ENCODE measurements around the gene FAM83G.
A peak's percentile ranks its signal among the peaks of the same experiment; 100 is the strongest.
"Not testable (repeated sequence)": the region's sequence is repeated elsewhere in the genome, so short reads cannot be mapped to it uniquely, and the experiment has no call there.

Gene FAM83G, protein sequence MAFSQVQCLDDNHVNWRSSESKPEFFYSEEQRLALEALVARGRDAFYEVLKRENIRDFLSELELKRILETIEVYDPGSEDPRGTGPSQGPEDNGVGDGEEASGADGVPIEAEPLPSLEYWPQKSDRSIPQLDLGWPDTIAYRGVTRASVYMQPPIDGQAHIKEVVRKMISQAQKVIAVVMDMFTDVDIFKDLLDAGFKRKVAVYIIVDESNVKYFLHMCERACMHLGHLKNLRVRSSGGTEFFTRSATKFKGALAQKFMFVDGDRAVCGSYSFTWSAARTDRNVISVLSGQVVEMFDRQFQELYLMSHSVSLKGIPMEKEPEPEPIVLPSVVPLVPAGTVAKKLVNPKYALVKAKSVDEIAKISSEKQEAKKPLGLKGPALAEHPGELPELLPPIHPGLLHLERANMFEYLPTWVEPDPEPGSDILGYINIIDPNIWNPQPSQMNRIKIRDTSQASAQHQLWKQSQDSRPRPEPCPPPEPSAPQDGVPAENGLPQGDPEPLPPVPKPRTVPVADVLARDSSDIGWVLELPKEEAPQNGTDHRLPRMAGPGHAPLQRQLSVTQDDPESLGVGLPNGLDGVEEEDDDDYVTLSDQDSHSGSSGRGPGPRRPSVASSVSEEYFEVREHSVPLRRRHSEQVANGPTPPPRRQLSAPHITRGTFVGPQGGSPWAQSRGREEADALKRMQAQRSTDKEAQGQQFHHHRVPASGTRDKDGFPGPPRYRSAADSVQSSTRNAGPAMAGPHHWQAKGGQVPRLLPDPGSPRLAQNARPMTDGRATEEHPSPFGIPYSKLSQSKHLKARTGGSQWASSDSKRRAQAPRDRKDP

DNA sequence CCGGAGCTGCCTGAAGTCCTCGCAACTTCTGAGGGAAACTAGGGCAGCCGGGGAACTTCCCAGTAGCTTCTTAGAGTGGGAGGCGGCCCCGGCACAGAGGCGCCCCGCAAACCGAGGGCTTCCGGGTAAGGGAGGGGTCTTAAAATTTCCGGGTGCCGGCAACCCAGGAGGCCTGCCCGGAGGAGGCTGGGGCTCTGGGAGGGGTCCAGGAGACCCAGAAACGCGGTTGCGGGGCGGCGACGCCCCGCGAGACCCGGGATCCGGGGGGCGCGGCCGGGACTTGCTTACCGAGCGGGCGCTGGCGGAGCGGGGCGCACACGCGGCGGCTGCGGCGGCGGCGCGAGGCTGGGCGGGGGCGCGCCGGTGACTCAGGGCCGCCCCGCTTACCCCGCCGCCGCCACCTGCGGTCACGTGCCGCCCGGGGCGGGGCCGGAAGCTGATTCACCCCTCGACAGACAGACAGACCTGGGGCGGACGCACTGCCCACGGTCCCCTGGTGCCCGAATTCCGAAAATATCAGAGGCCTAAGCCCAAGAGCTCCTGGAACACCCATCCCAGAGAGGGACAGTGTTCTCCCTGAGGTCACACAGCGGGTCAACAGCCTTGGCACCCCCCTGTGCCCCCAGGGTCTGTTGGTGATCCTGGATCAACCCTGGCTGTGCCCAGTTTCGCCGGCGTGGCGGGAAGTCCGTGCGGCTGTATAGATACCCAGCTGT is at the start of gene FAM83G:
TSS of gene FAM83G (minus strand) at position 344 of the 716 bp plus-strand sequence. CDS start 723 bp downstream, outside the sequence.
- peak; percentile 85 for DNase-seq (ENCODE audit: low read depth)

DNA sequence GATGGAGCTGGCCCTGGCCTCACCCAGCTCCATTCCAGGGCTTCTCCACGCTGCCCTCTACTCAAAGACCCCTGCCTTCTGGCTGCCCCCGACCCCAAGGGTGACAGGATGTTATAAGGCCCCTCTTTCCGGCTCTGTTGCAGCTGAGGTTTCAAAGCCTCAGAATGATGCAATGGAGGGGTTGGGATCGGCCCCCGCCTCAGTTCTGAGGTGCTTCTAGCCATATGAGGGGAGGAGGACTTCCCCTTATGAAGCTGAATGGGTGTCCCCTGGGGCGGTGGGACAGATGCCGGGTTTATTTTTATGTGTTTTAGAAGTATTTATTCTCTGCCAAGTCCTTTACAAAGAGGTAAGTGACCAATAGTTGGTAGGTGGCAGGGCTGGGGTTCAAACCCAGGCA is 44.3 kb upstream of the FAM83G start:
- DNase-seq (ENCODE audit: low read depth): not testable (repeated sequence)

DNA sequence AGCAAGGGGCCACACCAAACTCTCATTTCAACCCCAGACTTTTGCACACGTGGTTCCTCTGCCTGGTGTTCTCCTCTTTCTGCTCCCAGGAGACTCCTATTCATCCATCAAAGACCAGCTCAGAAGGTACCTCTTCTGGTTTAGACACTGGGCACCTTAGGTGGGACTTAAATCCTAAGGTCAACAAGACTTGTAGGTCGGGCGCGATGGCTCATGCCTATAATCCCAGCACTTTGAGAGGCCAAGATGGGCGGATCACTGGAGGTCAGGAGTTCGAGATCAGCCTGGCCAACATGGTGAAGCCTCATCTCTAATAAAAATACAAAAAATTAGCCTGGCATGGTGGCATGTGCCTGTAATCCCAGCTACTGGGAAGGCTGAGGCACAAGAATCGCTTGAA is 42.9 kb upstream of the FAM83G start:
- DNase-seq (ENCODE audit: low read depth): not testable (repeated sequence)

DNA sequence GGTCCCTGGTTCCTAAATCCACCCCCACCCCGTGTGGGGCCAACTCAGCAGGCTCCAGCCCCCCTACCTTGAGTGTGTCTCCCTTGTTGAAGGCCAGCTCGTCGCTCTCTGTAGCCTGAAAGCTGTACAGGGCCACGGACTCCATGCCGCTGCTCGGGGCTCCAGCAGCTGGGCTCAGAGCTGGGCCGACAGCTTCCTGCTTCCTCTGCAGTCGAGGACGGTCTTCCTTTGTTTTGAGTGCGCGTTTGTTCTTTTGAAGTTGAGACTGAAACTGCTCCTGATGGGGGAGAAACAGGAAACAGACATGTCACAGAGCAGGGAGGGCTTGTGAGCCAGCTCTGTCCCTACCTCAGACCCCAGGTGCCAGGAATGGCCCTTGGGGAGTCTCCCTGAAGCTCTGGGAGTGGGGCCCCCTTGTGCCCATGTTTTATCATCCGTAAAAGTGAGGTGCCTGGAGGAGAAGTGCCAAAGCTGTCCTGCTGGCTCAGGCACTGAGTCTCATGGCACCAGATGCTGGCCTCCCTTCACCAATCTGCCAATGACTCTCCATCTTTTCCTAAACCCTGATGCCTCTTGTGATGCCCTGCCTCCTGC is 42.3 kb upstream of the FAM83G start, which contains the start of gene GRAP:
TSS of gene GRAP (minus strand) at position 176 of the 594 bp plus-strand sequence. CDS start at position 145, 31 bp downstream.
- DNase-seq (ENCODE audit: low read depth): not testable (repeated sequence)

DNA sequence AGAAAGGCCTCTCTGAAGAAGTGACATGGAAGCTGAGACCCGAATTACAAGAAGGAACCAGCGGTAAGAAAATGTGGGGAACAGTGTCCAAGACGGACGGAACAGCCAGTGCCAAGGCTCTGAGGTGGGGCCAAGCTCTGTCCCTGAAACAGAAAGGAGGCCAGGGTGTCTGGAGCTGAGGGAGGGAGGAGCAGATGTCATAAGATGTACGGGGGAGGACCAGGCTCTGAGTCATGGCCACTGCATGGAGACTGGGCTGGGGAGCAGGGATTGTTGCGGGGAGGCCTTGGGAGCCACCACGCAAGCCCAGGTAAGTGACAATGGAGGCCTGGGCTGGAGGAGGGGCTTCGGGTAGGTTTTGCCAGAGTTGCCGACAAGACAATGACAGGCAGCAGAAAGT is 40.1 kb upstream of the FAM83G start:
- not testable (repeated sequence) for DNase-seq (ENCODE audit: low read depth)

DNA sequence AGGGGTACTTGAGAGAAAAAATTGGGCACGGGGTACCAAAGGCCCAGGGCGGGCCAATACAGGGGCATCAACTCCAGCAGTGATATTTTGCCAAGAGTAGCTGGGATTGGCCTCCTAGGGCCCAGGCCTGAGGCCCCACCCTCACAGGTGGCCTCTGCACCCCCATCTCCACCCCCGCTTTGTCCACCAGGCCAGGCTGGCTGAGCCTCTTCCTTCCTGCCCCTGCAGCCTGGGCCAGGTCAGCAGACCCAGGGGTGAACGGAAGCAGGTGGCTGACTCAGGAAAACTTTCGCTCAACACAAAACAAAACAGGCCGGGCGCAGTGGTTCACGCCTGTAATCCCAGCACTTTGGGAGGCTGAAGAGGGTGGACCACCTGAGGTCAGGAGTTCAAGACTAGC is 38.5 kb upstream of the FAM83G start:
- DNase-seq (ENCODE audit: low read depth): not testable (repeated sequence)

DNA sequence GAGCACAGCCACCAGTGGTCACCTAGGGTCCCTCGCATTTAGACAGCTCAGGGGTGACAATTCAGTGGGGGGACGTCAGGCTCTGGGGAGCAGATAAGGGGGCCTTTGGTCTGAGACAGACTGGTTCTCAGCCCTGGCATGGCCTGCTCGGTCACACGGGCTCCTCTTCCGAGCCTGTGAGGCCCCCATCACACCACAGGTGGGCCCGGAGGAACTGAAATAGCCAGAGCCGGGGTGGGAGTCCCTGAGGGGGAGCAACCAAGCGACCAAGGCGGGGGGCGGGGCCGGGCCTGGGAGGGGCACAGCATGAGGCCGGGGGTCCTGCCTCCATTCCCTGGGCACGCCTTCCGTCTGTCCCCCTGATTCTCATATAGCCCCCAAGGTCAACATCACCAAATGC is 37.8 kb upstream of the FAM83G start:
- DNase-seq (ENCODE audit: low read depth): not testable (repeated sequence)

DNA sequence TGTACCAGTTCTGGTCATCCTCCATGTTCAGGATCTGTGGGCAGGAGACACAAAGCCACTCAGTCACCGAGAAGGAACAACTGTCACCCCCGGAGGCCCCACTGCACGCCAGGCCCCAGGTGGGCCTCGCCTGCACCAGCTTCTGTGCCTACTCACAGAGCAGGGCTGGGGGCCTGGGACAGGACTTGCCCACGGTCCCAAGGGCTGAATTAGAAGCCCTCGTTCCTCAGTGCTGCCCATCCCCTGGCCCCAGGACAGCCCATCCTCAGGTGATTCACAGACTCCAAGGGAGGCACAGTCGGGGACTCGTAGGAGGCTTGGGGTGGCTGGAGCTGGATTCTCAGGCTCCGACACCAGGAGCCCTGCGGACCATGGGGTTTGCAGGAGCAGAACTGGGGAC is 37.3 kb upstream of the FAM83G start:
- not testable (repeated sequence) for DNase-seq (ENCODE audit: low read depth)

DNA sequence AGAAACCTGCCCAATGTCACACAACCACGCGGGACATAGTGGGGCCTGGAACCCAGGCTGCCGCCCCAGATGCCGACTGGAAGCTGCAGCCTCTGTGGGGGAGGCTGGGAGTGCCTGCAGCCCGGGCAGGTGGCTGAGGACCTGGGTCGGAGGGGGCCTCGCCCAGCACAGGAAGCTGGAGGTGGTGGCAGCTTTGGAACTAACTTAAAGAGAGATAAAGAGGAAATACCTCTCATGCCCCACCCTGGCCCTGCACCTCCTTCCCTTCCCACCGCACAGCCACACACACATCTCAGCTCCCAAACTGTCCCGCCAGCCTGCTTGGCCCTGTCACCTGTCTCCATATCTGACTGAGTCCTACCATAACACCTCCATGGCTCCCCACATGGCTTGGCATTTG is 35.8 kb upstream of the FAM83G start:
- DNase-seq (ENCODE audit: low read depth): not testable (repeated sequence)

DNA sequence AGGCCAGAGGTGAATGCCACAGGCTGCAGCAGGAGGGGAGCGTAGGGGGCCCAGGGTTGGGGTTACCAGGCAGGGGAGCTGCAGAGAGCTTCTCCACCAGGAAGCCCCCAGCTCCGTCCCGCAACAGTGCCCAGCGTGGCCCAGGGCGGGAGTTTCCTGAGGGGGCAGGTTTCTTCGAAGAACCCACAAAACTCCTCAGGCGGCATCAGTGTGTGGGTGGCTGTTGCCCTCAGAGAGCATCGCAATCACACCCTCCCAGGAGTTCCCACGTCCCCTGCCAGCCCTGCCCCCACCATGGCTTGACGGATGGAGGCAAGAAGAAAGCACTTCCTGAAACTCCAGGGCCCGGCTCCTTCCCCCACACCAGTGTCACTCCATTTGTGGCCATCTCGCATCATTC is 34.2 kb upstream of the FAM83G start:
- DNase-seq (ENCODE audit: low read depth): not testable (repeated sequence)

DNA sequence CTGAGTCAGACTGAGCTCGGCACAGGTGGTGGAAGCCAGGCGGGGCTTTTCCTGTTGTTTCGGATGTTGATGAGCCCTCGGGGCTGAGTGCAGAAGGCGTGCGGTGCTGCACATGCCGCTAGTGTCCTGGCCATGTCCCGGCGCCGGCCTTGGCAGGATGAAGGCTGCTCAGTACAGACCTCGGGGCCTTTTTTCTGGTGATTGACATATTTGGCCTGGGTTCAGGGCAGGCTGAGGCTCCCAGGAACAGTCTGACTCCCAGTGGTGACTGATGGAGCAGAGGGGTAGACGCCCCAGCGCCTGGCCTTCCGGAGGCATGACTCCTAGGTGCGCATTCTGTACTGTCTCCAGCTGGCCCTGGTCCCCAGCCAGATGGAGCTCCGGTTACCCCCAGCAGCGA is 33.4 kb upstream of the FAM83G start:
- not testable (repeated sequence) for DNase-seq (ENCODE audit: low read depth)

DNA sequence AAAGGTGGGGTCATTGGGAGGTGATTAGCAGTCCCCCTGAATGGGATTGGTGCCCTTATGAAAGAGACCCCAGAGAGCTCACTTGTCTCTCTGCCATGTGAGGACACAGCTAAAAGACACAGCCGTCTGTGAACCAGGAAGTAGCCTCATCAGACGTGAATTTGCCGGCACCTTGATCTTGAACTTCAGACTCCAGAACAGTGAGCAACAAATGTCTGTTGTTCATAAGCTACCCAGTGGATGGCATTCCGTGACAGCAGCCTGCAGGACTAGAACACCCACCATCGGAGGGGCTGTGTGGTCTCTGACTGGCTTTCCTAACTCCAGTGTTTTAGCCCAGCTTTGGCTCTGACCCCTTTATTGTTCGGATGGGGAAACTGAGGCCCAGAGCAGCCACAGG is 33.0 kb upstream of the FAM83G start:
- DNase-seq (ENCODE audit: low read depth): not testable (repeated sequence)

DNA sequence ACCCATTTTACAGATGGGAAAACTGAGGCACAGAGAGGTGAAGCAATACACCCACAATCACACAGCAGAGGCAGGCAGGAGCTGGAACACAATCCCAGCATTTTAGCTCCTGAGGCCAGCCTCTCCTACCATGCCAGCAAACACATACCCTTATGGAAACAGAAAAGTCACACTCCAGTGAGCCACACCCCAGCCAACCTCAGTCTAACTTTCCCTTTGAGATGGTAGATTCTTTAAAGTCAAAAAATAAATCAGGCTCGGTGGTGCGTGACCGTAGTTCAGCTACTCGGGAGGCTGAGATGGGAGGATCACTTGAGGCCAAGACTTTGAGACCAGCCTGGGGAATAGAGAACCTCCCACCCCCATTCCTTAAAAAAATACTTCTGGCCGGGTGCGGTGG is 31.6 kb upstream of the FAM83G start:
- DNase-seq (ENCODE audit: low read depth): not testable (repeated sequence)

DNA sequence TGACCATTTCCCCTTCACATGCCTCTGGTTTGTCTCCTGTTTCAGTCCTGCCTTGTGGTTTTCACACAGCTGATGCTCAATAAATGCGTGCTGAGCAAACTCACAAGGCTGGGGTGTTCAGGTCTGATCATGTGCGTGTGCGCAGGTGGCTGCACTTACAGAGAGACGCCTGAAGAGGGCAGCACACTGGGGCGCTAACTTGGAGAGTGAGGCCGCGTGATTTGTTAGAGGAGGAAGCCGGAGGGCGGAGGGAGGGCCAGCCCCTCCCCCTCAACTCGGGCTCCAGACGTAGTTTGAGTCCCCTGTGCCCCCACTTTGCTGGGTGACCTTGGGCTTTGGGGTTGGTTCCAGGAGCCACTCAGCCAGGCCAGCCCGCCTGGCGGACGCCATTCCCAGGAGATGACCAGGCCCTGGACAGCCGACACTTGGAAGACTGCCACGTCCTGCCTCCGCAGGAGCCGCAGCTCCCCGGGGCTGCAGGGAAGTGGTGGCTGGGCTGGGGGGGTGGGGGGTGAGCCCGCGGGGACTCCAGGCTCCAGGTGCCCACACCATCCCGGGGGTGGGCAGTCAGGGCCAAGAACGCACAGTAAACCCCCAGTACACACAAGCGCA is 27.9 kb upstream of the FAM83G start:
- not testable (repeated sequence) for DNase-seq (ENCODE audit: low read depth)

DNA sequence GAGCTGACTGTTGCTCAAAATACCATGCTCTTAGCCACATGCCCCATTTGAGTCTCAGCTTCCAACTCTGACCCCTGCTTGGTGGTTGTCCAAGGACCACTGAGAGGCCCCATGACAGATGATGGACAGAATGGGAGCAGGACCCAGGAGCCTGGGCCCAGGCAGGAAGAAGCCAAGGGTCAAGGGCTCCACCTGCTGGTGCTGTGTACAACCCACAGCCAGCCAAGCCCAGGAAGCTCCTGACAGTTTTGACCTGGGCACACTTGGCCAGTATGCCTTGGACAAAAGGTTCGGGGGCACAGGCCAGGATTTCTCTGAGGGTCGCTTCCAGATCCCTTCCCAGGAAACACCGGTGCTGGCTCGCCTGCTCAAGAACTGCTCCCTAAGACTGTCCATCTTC is 27.2 kb upstream of the FAM83G start:
- DNase-seq (ENCODE audit: low read depth): peak; percentile 35

DNA sequence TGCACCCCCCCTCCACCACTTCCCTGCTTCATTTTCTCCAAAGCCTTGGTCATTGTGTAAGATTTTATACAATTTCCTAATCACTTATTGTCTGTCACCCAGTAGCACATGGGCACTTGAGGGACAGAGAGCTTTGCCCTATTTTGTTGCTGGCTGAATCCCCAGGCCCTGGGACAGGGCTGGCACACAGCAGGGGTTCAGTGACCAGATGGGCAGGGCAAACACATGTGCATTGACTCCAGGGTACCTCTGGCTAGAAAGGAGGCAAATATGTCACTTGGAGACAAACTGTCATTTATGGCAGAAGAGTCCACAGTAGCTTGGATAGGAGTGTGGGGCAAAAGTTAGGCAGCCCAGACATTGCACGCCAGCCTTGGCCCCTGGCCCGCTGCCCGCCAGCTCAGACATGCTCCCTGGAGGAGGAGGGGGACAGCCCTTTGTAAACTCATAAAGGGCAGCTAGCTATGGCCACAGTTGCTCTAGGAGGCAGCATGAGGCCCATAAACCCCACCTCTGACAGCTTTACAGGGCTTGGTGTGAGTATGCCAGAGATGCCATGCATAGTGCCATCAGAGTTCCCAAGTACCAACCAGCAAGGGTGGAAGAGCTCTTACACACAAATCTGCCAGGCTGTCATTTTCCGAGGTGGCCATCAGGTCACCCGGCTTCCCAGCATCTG is 26.3 kb upstream of the FAM83G start:
- DNase-seq (ENCODE audit: low read depth): not testable (repeated sequence)

DNA sequence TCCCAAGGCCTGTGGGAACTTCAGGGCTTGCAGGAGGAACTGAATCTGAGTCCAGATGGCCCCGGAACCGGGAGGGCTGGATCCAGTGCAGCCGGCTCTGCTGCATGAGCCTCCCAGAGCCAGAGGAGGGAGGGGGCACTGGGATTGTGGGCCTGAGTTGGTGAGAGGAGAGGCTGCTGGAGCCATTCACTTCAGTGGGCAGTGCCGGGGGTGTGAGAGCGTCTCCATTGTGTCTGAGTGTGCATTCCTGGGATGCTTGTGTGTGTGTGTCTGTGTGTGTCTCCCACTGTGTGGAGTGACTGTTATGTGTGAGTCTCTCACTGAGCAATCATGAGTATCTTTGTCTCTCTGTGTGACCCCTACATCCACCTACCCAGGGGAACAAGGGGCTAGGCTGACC is 25.2 kb upstream of the FAM83G start:
- DNase-seq (ENCODE audit: low read depth): not testable (repeated sequence)

DNA sequence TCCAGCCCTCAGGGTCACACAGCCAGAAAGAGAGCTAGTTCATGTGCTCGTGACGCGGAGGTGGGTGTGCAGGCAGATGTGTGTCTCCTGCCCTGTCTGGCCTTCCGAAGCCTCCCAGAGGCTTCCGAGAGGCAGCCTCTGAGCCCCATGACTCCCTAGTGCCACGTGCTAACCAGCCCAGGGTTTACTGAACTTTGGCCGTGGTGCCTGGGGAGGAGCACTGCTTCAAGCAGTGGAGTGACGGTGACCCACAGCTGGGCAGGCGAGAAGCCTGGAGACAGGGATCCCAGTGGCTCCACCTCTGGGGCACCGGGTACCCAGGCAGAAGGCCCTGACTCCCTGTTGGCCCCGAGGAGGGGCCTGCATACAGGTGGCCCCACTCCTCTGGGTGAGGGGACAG is 24.1 kb upstream of the FAM83G start:
- not testable (repeated sequence) for DNase-seq (ENCODE audit: low read depth)

DNA sequence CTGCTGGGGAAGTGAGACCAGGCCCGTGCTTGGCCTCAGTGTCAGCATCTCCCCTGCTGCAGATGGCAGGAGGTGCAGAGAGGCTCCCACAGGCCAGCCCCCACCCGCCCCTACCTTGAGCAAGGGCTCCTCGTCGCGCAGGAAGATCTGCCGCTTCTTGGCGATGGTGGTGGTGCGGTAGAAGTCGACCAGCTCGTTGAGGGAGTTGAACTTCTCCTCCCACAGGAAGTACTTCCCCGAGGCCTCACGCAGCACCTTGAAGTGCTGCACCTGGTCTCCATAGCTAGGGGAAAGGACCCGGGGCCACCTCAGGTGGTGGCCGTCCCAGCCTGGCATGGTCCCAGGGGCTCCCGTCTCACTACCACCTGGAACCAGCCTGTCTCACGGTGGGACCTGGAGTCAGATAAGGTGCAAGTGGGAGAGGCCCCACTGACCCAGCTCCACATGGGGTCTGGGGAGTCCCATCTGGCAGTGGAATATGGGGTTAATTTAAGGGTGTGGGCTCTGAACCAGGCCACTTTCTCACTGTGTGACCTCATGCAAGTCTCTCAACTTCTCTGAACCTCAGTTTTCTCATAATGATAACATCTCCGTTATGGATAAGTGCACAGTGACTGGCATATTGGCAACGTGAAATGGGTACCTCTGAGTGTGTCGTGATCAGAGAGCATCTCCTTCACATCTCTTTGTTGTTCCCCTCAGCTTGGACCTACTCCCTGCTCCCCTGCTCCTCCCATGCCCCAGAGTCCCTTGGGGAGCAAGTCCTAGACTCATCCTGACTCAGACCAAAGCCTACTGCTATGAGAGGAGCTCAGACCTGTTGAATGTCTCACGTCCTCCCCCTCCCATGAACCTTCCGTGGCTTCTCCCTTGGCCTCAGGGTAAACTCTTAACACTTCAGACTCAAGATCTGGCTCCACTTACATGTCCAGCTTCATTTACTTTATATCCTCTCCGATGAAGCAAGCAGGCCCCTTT is 19.8 kb upstream of the FAM83G start:
- DNase-seq (ENCODE audit: low read depth): no peak

Data from activated T-cell treated with anti-CD3 and anti-CD28 coated beads for 24 hours (primary cell).